GM12878 (cell line): ENCODE data around the gene LRRC74B.

Experiments used
- ASH2L ChIP-seq: fragments of 300-600, 200-600 bp; sonication (generic); IDR thresholded peaks from 2 replicates; pipeline ENCODE4 v1.6.1; 2017; ENCODE audit warnings: low read depth, mild to moderate bottlenecking, borderline replicate concordance
- CTCF ChIP-seq, 3 experiments: IDR thresholded peaks in 2 of 3; conservative IDR thresholded peaks in 1 of 3; 2 replicates each; pipeline ENCODE4 v1.5.1; 2011; ENCODE audit warnings: low read depth in 3 of 3, low read length in 3 of 3, mild to moderate bottlenecking in 3 of 3, control low read depth in 2 of 3, moderate library complexity in 2 of 3, inconsistent platforms in 1 of 3, mixed read lengths in 1 of 3; ENCODE audit not compliant: control insufficient read depth in 2 of 3, insufficient read depth in 1 of 3; ENCODE audit errors: extremely low read depth in 1 of 3
- DPF2 ChIP-seq: fragments of 450-650 bp; IDR thresholded peaks from 2 replicates; pipeline ENCODE4 v1.6.1; 2017; ENCODE audit warnings: mild to moderate bottlenecking
- NR2C2 ChIP-seq: IDR thresholded peaks from 2 replicates; pipeline ENCODE4 v1.6.1; 2011; ENCODE audit warnings: borderline replicate concordance, low read depth; ENCODE audit not compliant: control insufficient read depth, insufficient read length
- POLR2A ChIP-seq: IDR thresholded peaks from 2 replicates; pipeline ENCODE4 v1.6.1; 2011; ENCODE audit warnings: low read depth, mild to moderate bottlenecking, low read length
- POLR2AphosphoS2 ChIP-seq: IDR thresholded peaks from 2 replicates; pipeline ENCODE4 v1.6.1; 2011; ENCODE audit warnings: low read depth, mild to moderate bottlenecking, low read length, improper control_type of control experiment, moderate library complexity
- RCOR1 ChIP-seq: conservative IDR thresholded peaks from 2 replicates; pipeline ENCODE4 v1.6.1; 2012; ENCODE audit warnings: low read depth, low read length, improper control_type of control experiment
- SIN3A ChIP-seq: IDR thresholded peaks from 2 replicates; pipeline ENCODE4 v1.6.1; 2012; ENCODE audit warnings: low read depth, low read length, improper control_type of control experiment
- SIX5 ChIP-seq: IDR thresholded peaks from 2 replicates; pipeline ENCODE4 v1.6.1; 2011; ENCODE audit warnings: mild to moderate bottlenecking, low read depth, low read length, moderate library complexity; ENCODE audit not compliant: severe bottlenecking
- SMARCA5 ChIP-seq: fragments of 450-650 bp; IDR thresholded peaks from 2 replicates; pipeline ENCODE4 v1.6.1; 2017; ENCODE audit warnings: mild to moderate bottlenecking
- SREBF2 ChIP-seq: IDR thresholded peaks from 2 replicates; pipeline ENCODE4 v1.6.1; 2012; ENCODE audit warnings: mild to moderate bottlenecking, low read length
- WRNIP1 ChIP-seq: IDR thresholded peaks from 2 replicates; pipeline ENCODE4 v1.6.1; 2011; ENCODE audit warnings: low read depth, low read length, improper control_type of control experiment, borderline replicate concordance
- ZNF274 ChIP-seq: IDR thresholded peaks from one replicate; pipeline ENCODE4 v1.8.0; 2011; ENCODE audit not compliant: insufficient read length, insufficient read depth
- TF ChIP-seq, protein P1 (sequence below): fragments of 450-650 bp; formaldehyde crosslinking; IDR thresholded peaks from 2 replicates; pipeline ENCODE4 v1.4.0; 2020; ENCODE audit warnings: mild to moderate bottlenecking, moderate library complexity

- TF ChIP-seq RCOR1, result no peak
- TF ChIP-seq, protein P1, sequence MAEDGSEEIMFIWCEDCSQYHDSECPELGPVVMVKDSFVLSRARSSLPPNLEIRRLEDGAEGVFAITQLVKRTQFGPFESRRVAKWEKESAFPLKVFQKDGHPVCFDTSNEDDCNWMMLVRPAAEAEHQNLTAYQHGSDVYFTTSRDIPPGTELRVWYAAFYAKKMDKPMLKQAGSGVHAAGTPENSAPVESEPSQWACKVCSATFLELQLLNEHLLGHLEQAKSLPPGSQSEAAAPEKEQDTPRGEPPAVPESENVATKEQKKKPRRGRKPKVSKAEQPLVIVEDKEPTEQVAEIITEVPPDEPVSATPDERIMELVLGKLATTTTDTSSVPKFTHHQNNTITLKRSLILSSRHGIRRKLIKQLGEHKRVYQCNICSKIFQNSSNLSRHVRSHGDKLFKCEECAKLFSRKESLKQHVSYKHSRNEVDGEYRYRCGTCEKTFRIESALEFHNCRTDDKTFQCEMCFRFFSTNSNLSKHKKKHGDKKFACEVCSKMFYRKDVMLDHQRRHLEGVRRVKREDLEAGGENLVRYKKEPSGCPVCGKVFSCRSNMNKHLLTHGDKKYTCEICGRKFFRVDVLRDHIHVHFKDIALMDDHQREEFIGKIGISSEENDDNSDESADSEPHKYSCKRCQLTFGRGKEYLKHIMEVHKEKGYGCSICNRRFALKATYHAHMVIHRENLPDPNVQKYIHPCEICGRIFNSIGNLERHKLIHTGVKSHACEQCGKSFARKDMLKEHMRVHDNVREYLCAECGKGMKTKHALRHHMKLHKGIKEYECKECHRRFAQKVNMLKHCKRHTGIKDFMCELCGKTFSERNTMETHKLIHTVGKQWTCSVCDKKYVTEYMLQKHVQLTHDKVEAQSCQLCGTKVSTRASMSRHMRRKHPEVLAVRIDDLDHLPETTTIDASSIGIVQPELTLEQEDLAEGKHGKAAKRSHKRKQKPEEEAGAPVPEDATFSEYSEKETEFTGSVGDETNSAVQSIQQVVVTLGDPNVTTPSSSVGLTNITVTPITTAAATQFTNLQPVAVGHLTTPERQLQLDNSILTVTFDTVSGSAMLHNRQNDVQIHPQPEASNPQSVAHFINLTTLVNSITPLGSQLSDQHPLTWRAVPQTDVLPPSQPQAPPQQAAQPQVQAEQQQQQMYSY (CRISPR knock-in tag), result no peak
- no peak for TF ChIP-seq POLR2AphosphoS2
- no peak for TF ChIP-seq WRNIP1
- no peak for TF ChIP-seq POLR2A
- TF ChIP-seq SIN3A, result no peak
- TF ChIP-seq DPF2, result no peak
- TF ChIP-seq ASH2L, result no peak
- TF ChIP-seq SIX5, result no peak
- no peak for TF ChIP-seq NR2C2
- TF ChIP-seq SREBF2, result no peak
- no peak for TF ChIP-seq SMARCA5
- TF ChIP-seq ZNF274, result no peak
- peak; percentile 78 to 83 (median 82) for TF ChIP-seq CTCF (IDR thresholded peaks at IDR 0.05 in 2 of 3, conservative IDR thresholded peaks at IDR 0.05 in 1 of 3; ENCODE audit: control insufficient read depth in 2 of 3, extremely low read depth in 1 of 3, insufficient read depth in 1 of 3, low read depth in 3 of 3, low read length in 3 of 3)
These were observed 57.0 kb downstream of the LRRC74B start for GRCh38 chr22:21102659-21103267.
